Tibial artery (tissue), 4 donors: ENCODE results near the gene FOXQ1.

Experiments
- DNase-seq, 2 donors: peaks; one replicate each; pipeline ENCODE4 v3.0.0-alpha.2; 2019
- H3K27ac ChIP-seq, 2 donors: fragments of 200-600 bp; sonication (generic) in 1 of 2; 1 replicate in 1 of 2; 2 replicates in 1 of 2; pipeline ENCODE4 v1.5.1; 2018 to 2019; ENCODE audit warnings: mild to moderate bottlenecking in 1 of 2
- H3K27me3 ChIP-seq, 2 donors: fragments of 200-600 bp; sonication (generic) in 1 of 2; one replicate each; pipeline versions ENCODE4 v1.5.1 to v1.6.0; 2016 to 2019
- H3K36me3 ChIP-seq, 3 donors: fragments of 200-600 bp; sonication (generic) in 2 of 3; one replicate each; pipeline ENCODE4 v1.5.1; 2016 to 2019; ENCODE audit warnings: mild to moderate bottlenecking in 2 of 3
- H3K4me1 ChIP-seq, 4 donors: fragments of 200-600 bp; sonication (generic) in 2 of 4; 1 replicate in 3 of 4; 2 replicates in 1 of 4; pipeline ENCODE4 v1.5.1; 2016 to 2019
- H3K4me3 ChIP-seq, 2 donors: fragments of 200-600 bp; sonication (generic) in 1 of 2; 1 replicate in 1 of 2; 2 replicates in 1 of 2; pipeline ENCODE4 v1.5.1; 2018 to 2019; ENCODE audit warnings: mild to moderate bottlenecking in 2 of 2
- H3K9me3 ChIP-seq, 3 donors: fragments of 200-600 bp; sonication (generic) in 1 of 3; one replicate each; pipeline ENCODE4 v1.5.1; 2016 to 2019
- intact Hi-C: fragments of 100-400 bp; cut with DNase I; formaldehyde crosslinking; loops from one replicate; pipeline ENCODE4 v1.15.0; 2023; ENCODE audit warnings: low total_unique reads
- TF ChIP-seq, protein P1 (sequence below), 2 experiments: fragments of 200-600 bp in 1 of 2; fragments of 450-650 bp in 1 of 2; IDR thresholded peaks; one replicate each; pipeline ENCODE4 v1.5.1; 2017 to 2019; ENCODE audit warnings: antibody characterized with exemption in 2 of 2, mild to moderate bottlenecking in 1 of 2, moderate library complexity in 1 of 2

Gene FOXQ1

GRCh38 chr6:1295420-1295819 is 16.5 kb upstream of the FOXQ1 start:
- Histone ChIP-seq H3K4me3 (no peak overlapping the region), H3K4me1 (no peaks in the 10 kb centered on the region), H3K27me3 (peaks cover 0 to 10% of the 10 kb centered on the region in 2 donors), H3K9me3 (no peaks in the 10 kb centered on the region), H3K27ac (no peak overlapping the region), H3K36me3 (no peaks in the 10 kb centered on the region)
- TF ChIP-seq, protein P1, sequence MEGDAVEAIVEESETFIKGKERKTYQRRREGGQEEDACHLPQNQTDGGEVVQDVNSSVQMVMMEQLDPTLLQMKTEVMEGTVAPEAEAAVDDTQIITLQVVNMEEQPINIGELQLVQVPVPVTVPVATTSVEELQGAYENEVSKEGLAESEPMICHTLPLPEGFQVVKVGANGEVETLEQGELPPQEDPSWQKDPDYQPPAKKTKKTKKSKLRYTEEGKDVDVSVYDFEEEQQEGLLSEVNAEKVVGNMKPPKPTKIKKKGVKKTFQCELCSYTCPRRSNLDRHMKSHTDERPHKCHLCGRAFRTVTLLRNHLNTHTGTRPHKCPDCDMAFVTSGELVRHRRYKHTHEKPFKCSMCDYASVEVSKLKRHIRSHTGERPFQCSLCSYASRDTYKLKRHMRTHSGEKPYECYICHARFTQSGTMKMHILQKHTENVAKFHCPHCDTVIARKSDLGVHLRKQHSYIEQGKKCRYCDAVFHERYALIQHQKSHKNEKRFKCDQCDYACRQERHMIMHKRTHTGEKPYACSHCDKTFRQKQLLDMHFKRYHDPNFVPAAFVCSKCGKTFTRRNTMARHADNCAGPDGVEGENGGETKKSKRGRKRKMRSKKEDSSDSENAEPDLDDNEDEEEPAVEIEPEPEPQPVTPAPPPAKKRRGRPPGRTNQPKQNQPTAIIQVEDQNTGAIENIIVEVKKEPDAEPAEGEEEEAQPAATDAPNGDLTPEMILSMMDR (IDR thresholded peaks at IDR 0.05) = no peak
- intact Hi-C loops = no loop called here
- no peak for DNase-seq

- H3K4me1 ChIP-seq = no peaks in the 10 kb centered on the region
- H3K36me3 ChIP-seq = no peaks in the 10 kb centered on the region
- no peak for DNase-seq
- peaks cover 0 to 3% (median 1%) of the 10 kb centered on the region in 3 donors for H3K9me3 ChIP-seq
- H3K4me3 ChIP-seq = no peak overlapping the region
- no peak overlapping the region for H3K27ac ChIP-seq
- peaks cover 0 to 10% of the 10 kb centered on the region in 2 donors for H3K27me3 ChIP-seq
- intact Hi-C loops = no loop called here
- TF ChIP-seq, protein P1 (IDR thresholded peaks at IDR 0.05) = no peak
Measured at GRCh38 chr6:1296079-1296478, 15.8 kb upstream of the FOXQ1 start.

- no peak overlapping the region for H3K27ac ChIP-seq
- intact Hi-C loops = no loop called here
- TF ChIP-seq, protein P1 (IDR thresholded peaks at IDR 0.05) = no peak
- H3K4me1 ChIP-seq = no peaks in the 10 kb centered on the region
- DNase-seq = no peak
- H3K36me3 ChIP-seq = no peaks in the 10 kb centered on the region
- no peak overlapping the region for H3K4me3 ChIP-seq
- H3K27me3 ChIP-seq = peaks cover 0 to 10% of the 10 kb centered on the region in 2 donors
- H3K9me3 ChIP-seq = peaks cover 0 to 8% (median 5%) of the 10 kb centered on the region in 3 donors
Measured at GRCh38 chr6:1296542-1296941, 15.4 kb upstream of the FOXQ1 start.

- H3K27me3 ChIP-seq = peaks cover 0 to 10% of the 10 kb centered on the region in 2 donors
- no peak overlapping the region for H3K4me3 ChIP-seq
- TF ChIP-seq, protein P1 (IDR thresholded peaks at IDR 0.05) = no peak
- no peaks in the 10 kb centered on the region for H3K4me1 ChIP-seq
- H3K9me3 ChIP-seq = peaks cover 0 to 8% (median 6%) of the 10 kb centered on the region in 3 donors
- DNase-seq = no peak
- no peaks in the 10 kb centered on the region for H3K36me3 ChIP-seq
- intact Hi-C loops = no loop called here
- H3K27ac ChIP-seq = no peak overlapping the region
Measured at GRCh38 chr6:1297746-1298145, 14.2 kb upstream of the FOXQ1 start.

- no peak for DNase-seq
- intact Hi-C loops = no loop called here
Measured at GRCh38 chr6:1298768-1299167, 13.1 kb upstream of the FOXQ1 start.

More at GRCh38 chr6:1298768-1299167, 13.1 kb upstream of the FOXQ1 start:
- H3K4me1 ChIP-seq = no peaks in the 10 kb centered on the region
- TF ChIP-seq, protein P1 (IDR thresholded peaks at IDR 0.05) = no peak
- peaks cover 0 to 10% of the 10 kb centered on the region in 2 donors for H3K27me3 ChIP-seq
- no peaks in the 10 kb centered on the region for H3K36me3 ChIP-seq
- H3K4me3 ChIP-seq = no peak overlapping the region
- H3K27ac ChIP-seq = no peak overlapping the region
- H3K9me3 ChIP-seq = peaks cover 0 to 10% (median 8%) of the 10 kb centered on the region in 3 donors
